ENCODE data around the gene HSD17B7. TPM values are rescaled to one million over a fixed set of nuclear protein-coding genes. Genes with fewer than 3 reads are reported as not detected.
"Not testable (repeated sequence)": the region's sequence is repeated elsewhere in the genome, so short reads cannot be mapped to it uniquely, and the experiment has no call there.

The HSD17B7 gene, protein sequence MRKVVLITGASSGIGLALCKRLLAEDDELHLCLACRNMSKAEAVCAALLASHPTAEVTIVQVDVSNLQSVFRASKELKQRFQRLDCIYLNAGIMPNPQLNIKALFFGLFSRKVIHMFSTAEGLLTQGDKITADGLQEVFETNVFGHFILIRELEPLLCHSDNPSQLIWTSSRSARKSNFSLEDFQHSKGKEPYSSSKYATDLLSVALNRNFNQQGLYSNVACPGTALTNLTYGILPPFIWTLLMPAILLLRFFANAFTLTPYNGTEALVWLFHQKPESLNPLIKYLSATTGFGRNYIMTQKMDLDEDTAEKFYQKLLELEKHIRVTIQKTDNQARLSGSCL
- 10 to 100 TPM; 25.5 to 39.5 TPM for total RNA-seq

DNA sequence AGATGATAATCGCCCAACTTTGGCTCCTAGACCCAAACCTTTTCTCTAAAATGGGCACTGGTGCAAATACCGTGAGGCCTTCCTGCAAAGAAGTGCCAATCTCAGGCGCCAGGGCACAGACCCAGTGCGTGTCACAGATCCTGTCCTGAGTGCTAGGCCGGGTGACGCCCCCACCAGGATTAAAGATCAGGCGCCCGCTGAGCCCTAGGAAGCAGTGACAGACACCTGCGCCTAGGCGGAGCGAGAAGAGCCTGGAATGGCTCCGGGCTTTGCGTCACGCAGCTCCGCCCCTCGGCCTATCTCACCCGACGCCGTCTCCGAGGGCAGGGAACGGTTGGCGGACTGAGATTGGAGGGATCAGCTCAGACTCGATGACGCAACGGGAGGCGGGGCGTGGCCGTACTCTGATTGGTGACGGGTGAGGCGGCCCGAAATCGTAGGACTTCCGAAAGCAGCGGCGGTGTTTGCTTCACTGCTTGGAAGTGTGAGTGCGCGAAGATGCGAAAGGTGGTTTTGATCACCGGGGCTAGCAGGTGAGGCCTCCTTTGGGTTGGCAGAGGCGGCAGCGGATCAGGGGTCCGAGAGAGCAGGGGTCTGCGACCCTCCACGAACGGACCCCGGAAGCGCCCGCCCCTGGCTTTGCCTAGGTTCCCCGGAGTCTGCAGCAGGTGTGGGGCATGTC, at the start of gene HSD17B7:
HSD17B7 (plus strand) TSS at position 400 of the 682 bp plus-strand sequence; CDS start at position 499, 99 bp downstream.
- ATAC-seq (replicated peaks), result peak; percentile 99
- Mint-ChIP-seq H3K36me3 (ENCODE audit: low read depth) (peaks cover 29% of the 10 kb centered on the region), H3K4me3 (peak within 1 kb of the TSS; percentile 78), H3K27ac (peak within 1 kb of the TSS; percentile 79)
- H3K9me3 Mint-ChIP-seq, H3K27me3 Mint-ChIP-seq, H3K4me1 Mint-ChIP-seq: not testable (repeated sequence)

DNA sequence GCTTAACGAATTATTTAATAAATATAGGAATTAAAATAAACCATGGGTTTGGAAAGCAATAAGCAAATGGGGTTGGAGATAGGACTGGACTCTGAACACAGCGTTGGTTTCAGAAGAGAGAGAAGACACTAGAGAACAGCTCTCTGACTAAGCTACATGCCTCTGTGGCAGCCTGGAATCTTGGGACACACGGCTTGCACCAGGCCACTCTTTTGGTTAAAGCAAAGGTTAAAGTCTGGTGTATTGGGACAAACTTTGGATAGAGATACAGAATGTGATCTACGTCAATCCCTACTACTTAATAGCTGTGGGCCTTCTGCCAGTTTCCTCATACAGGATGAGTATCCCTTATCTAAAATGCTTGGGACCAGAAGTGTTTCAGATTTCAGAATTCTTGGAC, 49.7 kb upstream of the HSD17B7 start:
- H3K27me3 Mint-ChIP-seq, result no peaks in the 10 kb centered on the region
- no peaks in the 10 kb centered on the region for H3K4me1 Mint-ChIP-seq
- H3K9me3 Mint-ChIP-seq, result no peaks in the 10 kb centered on the region
- no peak overlapping the region for H3K4me3 Mint-ChIP-seq
- no peak for ATAC-seq (replicated peaks)
- H3K27ac Mint-ChIP-seq, result no peak overlapping the region
- no peaks in the 10 kb centered on the region for H3K36me3 Mint-ChIP-seq (ENCODE audit: low read depth)

DNA sequence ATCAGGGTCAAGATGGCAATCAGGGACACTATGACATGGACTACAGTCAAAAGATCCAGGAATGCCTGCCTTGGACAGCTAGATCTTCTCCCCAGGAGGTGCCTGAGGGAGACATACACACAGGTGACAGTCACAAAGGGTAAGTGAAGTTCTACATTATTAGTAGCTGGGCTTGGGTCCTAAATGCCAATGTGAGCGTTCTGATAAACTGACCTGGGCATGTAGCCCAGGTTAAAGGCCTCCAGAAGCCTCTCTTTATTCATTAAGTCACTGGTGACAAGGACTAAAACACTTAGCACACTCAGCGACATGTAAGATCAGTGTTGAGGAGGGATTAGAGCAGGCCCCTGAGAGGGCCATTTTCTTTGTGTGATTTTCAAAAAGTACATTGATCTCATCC, 48.9 kb upstream of the HSD17B7 start:
- Mint-ChIP-seq H3K27me3 (no peaks in the 10 kb centered on the region), H3K4me1 (no peaks in the 10 kb centered on the region), H3K4me3 (no peak overlapping the region), H3K36me3 (ENCODE audit: low read depth) (no peaks in the 10 kb centered on the region), H3K27ac (no peak overlapping the region), H3K9me3 (no peaks in the 10 kb centered on the region)
- no peak for ATAC-seq (replicated peaks)

DNA sequence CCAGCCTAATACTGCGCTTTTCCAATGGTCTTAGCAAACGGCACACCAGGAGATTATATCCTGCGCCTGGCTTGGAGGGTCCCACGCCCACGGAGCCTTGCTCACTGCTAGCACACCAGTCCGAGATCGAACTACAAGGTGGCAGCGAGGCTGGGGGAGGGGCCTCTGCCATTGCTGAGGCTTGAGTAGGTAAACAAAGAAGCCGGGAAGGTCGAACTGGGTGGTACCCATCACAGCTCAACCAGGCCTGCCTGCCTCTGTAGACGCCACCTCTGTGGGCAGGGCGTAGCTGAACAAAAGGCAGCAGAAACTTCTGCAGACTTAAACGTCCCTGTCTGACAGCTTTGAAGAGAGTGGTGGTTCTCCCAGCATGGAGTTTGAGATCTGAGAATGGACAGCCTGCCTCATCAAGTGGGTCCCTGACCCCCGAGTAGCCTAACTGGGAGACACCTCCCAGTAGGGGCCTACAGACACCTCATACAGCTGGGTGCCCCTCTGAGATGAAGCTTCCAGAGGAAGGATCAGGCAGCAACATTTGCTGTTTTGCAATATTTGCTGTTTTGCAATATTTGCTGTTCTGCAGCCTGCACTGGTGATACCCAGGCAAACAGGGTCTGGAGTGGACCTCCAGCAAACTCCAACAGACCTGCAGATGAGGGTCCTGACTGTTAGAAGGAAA, 44.1 kb upstream of the HSD17B7 start:
- H3K27me3 Mint-ChIP-seq; ATAC-seq (replicated peaks); H3K9me3 Mint-ChIP-seq; H3K4me3 Mint-ChIP-seq; H3K36me3 Mint-ChIP-seq (ENCODE audit: low read depth); H3K27ac Mint-ChIP-seq; H3K4me1 Mint-ChIP-seq: not testable (repeated sequence)

DNA sequence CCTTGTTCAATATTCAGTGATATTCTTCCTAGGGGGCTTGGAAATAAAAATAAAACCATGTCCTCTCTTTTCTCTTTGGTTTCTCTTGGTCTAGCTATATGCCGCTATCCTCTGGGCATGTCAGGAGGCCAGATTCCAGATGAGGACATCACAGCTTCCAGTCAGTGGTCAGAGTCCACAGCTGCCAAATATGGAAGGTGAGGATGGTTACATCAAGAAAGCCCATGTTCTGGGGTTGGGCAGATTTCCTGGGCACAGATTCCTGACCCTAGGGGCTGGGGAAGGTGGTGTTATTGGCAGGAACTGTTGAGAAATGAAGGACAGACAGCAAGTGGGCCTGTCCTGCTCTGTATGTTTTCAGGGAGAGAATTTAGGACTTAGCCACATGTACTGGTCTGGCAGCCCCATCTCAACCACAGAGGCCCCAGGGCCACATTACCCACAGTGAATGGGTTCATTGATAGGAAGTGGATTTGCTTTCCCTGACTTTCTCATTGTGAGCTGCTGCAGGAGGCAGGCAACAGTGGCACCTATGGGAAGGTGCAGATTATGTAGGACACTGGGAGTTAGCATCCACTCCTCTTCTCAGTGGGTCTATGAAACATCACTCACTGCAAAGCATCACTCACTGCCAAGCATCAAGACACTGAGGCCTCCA, 37.4 kb upstream of the HSD17B7 start:
- Mint-ChIP-seq H3K9me3 (peaks cover 3% of the 10 kb centered on the region), H3K4me1 (no peaks in the 10 kb centered on the region), H3K27me3 (no peaks in the 10 kb centered on the region)

DNA sequence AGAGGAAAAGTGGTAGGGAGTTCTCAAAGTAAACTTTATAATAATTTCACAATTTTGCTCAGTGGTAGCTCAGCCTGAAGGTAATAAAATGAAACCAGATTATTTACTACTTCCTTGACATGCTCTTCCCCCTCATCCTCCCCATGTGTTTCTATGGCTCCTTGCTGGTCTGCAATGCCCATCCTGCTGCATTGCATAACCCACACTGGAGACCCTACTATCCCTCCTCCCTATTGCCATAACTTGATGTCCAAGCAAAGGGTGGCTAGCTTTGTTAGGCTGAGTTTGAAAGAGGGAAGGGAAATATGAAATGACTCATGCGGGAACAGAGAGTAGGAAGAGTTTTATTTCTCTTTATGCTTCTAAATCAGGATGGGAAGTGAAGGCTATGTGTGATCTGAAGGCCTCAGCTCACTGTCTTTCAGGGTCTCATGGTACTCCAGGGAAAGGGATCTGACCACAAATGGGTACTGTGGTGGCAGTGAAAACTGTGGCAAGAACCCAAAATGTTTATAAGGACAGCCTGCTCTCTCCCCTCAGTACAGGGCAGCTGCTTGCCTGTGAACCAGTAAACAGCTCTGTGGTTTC, 36.4 kb upstream of the HSD17B7 start:
- Mint-ChIP-seq H3K36me3 (ENCODE audit: low read depth) (no peaks in the 10 kb centered on the region), H3K27ac (no peak overlapping the region), H3K4me3 (no peak overlapping the region), H3K9me3 (peaks cover 3% of the 10 kb centered on the region), H3K27me3 (no peaks in the 10 kb centered on the region), H3K4me1 (no peaks in the 10 kb centered on the region)
- ATAC-seq (replicated peaks), result no peak

More for the DNA sequence above, 37.4 kb upstream of the HSD17B7 start:
- Mint-ChIP-seq H3K4me3 (no peak overlapping the region), H3K27ac (no peak overlapping the region), H3K36me3 (ENCODE audit: low read depth) (no peaks in the 10 kb centered on the region)
- ATAC-seq (replicated peaks), result no peak

DNA sequence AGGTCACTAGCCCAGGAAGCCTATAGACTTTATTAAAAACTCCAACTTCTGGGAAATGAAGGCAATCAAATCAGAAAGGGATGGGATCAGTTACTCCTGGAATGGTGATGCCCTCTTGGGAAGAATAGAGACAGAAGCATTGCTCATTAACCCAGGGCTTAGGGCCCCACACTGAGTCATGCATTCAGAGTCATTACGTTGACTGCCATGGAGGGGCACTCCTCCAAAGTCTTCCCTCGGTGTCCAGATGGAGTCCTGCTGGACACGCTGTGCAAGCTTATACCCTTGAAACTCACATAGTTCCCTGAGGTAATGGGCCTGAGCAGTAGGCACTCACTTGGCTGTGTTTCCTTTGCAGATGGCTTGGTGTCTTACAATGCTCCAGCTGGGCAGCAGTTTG, 35.2 kb upstream of the HSD17B7 start:
- no peak for ATAC-seq (replicated peaks)
- Mint-ChIP-seq H3K4me3 (no peak overlapping the region), H3K36me3 (ENCODE audit: low read depth) (no peaks in the 10 kb centered on the region), H3K27ac (no peak overlapping the region), H3K4me1 (no peaks in the 10 kb centered on the region), H3K27me3 (no peaks in the 10 kb centered on the region), H3K9me3 (peaks cover 3% of the 10 kb centered on the region)

DNA sequence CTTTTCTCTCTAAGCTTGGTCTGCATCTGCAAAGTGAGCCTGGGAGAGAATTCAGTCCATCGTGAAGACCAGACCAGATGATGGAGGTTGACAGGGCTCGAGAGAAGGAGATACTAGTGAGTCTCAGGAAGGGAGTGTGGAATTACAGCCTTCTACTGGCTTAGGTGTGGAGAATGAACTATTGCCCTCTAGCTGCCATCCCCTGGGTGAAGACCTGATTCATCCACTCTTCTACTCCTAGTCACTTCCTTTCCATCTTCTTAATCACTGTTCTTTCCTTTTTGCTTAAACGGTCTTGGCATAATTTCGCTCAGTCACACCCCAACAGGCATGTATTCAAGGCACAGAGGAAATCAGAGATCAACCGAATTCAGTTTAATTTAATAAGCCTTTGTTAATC, 34.0 kb upstream of the HSD17B7 start:
- Mint-ChIP-seq H3K27ac (no peak overlapping the region), H3K36me3 (ENCODE audit: low read depth) (no peaks in the 10 kb centered on the region), H3K9me3 (peaks cover 3% of the 10 kb centered on the region), H3K4me3 (no peak overlapping the region), H3K4me1 (no peaks in the 10 kb centered on the region), H3K27me3 (no peaks in the 10 kb centered on the region)
- ATAC-seq (replicated peaks), result no peak

DNA sequence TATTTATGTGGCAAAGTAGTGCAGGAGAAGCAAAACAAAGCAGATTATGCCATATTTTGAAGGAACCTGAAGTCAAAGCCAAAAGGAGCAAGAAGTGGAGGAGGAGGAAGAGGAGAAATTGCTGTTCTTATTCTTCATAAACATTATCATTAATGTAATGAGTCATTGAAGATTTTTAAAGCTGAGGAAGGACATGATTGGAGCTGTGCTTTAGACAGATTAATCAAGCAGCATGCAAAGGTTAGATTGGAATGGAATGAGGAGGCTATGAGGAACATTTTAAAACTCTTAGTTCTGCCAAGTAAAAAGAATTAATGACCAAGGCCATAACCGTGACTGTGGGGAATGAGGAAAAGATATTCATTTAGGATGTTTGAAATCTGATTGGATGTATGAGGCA, 33.0 kb upstream of the HSD17B7 start:
- no peak overlapping the region for H3K4me3 Mint-ChIP-seq
- no peaks in the 10 kb centered on the region for H3K27me3 Mint-ChIP-seq
- no peaks in the 10 kb centered on the region for H3K4me1 Mint-ChIP-seq
- ATAC-seq (replicated peaks), result no peak
- peaks cover 3% of the 10 kb centered on the region for H3K9me3 Mint-ChIP-seq
- no peaks in the 10 kb centered on the region for H3K36me3 Mint-ChIP-seq (ENCODE audit: low read depth)
- H3K27ac Mint-ChIP-seq, result no peak overlapping the region

DNA sequence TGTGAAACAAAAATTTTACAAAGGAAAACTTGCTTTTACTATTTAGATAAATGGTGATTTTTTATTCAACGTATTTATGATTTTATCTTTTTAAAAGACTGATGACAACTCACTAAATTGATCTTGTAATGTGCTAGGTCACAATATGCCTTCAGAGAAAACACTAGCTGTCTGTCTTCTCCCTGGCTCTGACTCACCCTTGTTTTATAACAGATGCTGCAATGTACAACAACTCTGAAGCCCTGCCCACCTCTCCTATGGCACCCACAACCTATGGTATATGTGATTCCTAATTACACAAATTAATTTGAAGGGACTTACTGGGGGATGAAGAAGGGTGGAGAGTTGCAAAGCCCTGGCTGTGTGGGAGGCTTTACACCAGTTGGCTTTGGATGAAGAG, 24.7 kb upstream of the HSD17B7 start:
- no peaks in the 10 kb centered on the region for H3K9me3 Mint-ChIP-seq
- H3K4me1 Mint-ChIP-seq, result no peaks in the 10 kb centered on the region
- ATAC-seq (replicated peaks), result no peak
- no peak overlapping the region for H3K4me3 Mint-ChIP-seq
- H3K27ac Mint-ChIP-seq, result no peak overlapping the region
- H3K27me3 Mint-ChIP-seq, result peaks cover 12% of the 10 kb centered on the region
- no peaks in the 10 kb centered on the region for H3K36me3 Mint-ChIP-seq (ENCODE audit: low read depth)

DNA sequence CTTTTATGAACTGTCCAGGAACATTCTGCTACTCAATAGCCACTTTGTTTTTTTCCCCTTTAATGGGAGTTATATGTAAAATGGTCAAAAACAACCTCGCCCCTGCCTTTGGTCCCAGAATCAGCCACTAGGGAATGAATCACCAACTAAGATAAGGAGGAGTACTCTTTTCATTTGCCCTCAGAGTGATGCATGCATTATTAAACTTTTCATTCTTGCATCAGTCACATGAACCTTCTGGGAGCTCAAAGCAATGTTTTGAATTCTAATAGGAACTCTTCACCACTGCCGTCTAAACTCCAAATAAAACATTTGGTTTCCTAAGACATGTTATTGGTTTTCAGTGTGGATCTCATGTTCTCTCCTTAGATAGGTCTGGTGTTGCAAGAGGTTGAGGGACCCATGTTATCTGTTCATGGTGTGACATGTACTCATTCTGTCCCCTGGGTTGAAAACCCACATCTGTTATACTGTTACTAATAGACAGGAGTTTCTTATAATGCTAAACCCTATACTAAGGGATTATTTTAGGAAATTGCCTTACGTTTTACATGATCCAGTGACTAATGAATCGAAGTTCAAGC, 17.8 kb upstream of the HSD17B7 start:
- ATAC-seq (replicated peaks), result no peak
- Mint-ChIP-seq H3K4me1 (no peaks in the 10 kb centered on the region), H3K27me3 (peaks cover 19% of the 10 kb centered on the region), H3K9me3 (no peaks in the 10 kb centered on the region), H3K27ac (no peak overlapping the region), H3K36me3 (ENCODE audit: low read depth) (no peaks in the 10 kb centered on the region), H3K4me3 (no peak overlapping the region)

DNA sequence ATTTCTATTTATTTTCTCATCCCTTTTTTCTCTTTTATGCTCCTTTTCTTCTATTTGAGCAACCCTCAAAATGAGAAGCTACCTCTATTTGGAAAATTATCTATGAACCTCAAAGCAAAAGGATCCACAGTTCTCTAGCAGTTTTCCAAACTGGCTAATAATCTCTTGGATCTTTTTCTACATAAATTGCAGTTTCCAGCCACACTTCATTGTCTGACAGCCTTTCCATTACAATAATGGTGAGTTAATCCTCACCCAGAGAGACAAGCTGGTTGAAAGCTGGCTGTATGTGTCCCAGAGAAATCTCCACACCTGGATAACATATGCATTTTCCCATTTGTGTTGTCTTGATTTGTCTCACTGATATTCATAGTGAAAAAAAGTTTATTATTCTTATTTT, 16.5 kb upstream of the HSD17B7 start:
- no peaks in the 10 kb centered on the region for H3K9me3 Mint-ChIP-seq
- H3K27ac Mint-ChIP-seq, result no peak overlapping the region
- ATAC-seq (replicated peaks), result no peak
- no peak overlapping the region for H3K4me3 Mint-ChIP-seq
- no peaks in the 10 kb centered on the region for H3K4me1 Mint-ChIP-seq
- no peaks in the 10 kb centered on the region for H3K36me3 Mint-ChIP-seq (ENCODE audit: low read depth)
- peaks cover 22% of the 10 kb centered on the region for H3K27me3 Mint-ChIP-seq

DNA sequence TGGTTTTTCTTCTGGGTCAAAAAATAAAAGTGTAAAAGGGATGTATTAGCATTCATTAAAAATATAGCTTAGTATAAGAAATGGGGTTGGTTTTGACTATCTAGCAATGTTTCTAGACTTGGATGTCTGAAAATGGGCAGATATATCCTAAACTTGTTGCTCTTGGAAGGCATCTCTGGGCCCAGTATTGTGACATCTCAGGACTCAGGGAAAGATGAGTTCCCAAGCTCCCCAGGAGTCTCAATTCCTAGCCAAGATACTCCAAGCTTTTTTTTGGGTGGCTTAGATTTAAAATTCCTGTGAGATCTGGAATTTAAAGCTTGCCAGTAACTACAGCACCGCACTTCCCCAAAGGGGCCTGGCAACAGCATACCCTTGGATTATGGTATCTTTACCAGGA, 11.5 kb upstream of the HSD17B7 start:
- Mint-ChIP-seq H3K4me3 (no peak overlapping the region), H3K4me1 (no peaks in the 10 kb centered on the region), H3K9me3 (peaks cover 3% of the 10 kb centered on the region), H3K36me3 (ENCODE audit: low read depth) (no peaks in the 10 kb centered on the region), H3K27me3 (peaks cover 27% of the 10 kb centered on the region), H3K27ac (no peak overlapping the region)
- ATAC-seq (replicated peaks), result no peak

DNA sequence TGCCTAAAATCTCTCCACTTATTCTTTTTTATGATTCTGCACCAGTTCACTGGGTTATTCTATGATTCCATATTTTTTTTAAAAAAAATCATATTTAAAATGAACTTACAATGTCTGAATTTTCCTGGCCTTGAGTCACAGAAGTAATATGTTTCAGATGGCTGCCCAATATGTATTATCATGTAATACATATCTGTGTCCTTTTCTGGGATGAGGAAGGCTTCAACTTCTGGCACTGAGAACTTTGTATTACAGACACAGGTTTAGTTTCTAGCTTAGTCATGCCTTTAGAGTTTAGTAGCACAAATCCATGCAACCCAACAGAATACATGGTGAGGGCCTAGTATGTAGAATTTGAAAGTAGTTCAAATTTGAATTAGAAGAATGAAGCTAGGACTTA, 7.8 kb upstream of the HSD17B7 start:
- Mint-ChIP-seq H3K4me3 (no peak overlapping the region), H3K36me3 (ENCODE audit: low read depth) (no peaks in the 10 kb centered on the region), H3K9me3 (peaks cover 3% of the 10 kb centered on the region), H3K27me3 (peaks cover 16% of the 10 kb centered on the region), H3K27ac (no peak overlapping the region), H3K4me1 (no peaks in the 10 kb centered on the region)
- no peak for ATAC-seq (replicated peaks)
